Measurements from ENCODE around the gene OTOA.
"Not testable (repeated sequence)": the region's sequence is repeated elsewhere in the genome, so short reads cannot be mapped to it uniquely, and the experiment has no call there.

Gene OTOA

GRCh38 chr16:21723532-21723931, 59.8 kb downstream of the OTOA start:
- no peak for DNase-seq

GRCh38 chr16:21727344-21727743, 63.6 kb downstream of the OTOA start:
- no peak for DNase-seq

- not testable (repeated sequence) for DNase-seq
Observed at GRCh38 chr16:21731233-21731632, 67.5 kb downstream of the OTOA start.

- not testable (repeated sequence) for DNase-seq
Observed at GRCh38 chr16:21740637-21741036, 76.9 kb downstream of the OTOA start.

- not testable (repeated sequence) for DNase-seq
Observed at GRCh38 chr16:21756192-21757079, 92.7 kb downstream of the OTOA start.

GRCh38 chr16:21757080-21757671, 93.4 kb downstream of the OTOA start:
- not testable (repeated sequence) for DNase-seq

GRCh38 chr16:21768280-21768679, 104.5 kb downstream of the OTOA start:
- DNase-seq: not testable (repeated sequence)

- not testable (repeated sequence) for DNase-seq
Observed at GRCh38 chr16:21768810-21769209, 105.0 kb downstream of the OTOA start.

GRCh38 chr16:21769284-21769683, 105.5 kb downstream of the OTOA start:
- DNase-seq: not testable (repeated sequence)

GRCh38 chr16:21770584-21770983, 106.8 kb downstream of the OTOA start:
- DNase-seq: not testable (repeated sequence)

GRCh38 chr16:21772547-21773206, 108.9 kb downstream of the OTOA start:
- not testable (repeated sequence) for DNase-seq

- DNase-seq: not testable (repeated sequence)
Observed at GRCh38 chr16:21773207-21773553, 109.4 kb downstream of the OTOA start.

GRCh38 chr16:21780525-21780924, 116.8 kb downstream of the OTOA start:
- DNase-seq: not testable (repeated sequence)

- DNase-seq: not testable (repeated sequence)
Observed at GRCh38 chr16:21790506-21790905, 126.7 kb downstream of the OTOA start.

GRCh38 chr16:21793310-21793709, 129.5 kb downstream of the OTOA start:
- DNase-seq: not testable (repeated sequence)

- not testable (repeated sequence) for DNase-seq
Observed at GRCh38 chr16:21798601-21799000, 134.8 kb downstream of the OTOA start.

GRCh38 chr16:21801538-21802374, 138.0 kb downstream of the OTOA start:
- DNase-seq: not testable (repeated sequence)

- DNase-seq: not testable (repeated sequence)
Observed at GRCh38 chr16:21802375-21802663, 138.6 kb downstream of the OTOA start.

All from right kidney (tissue), 1 donor.